HL-60 (cell line): ENCODE measurements around the gene MOBP.

Experiments used
- CTCF ChIP-seq: IDR thresholded peaks from one replicate; pipeline ENCODE4 v1.5.1; 2011; ENCODE audit warnings: low read length, control low read depth, inconsistent platforms; ENCODE audit not compliant: insufficient read depth
- SPI1 ChIP-seq: IDR thresholded peaks from 2 replicates; pipeline ENCODE4 v1.6.1; 2012; ENCODE audit warnings: low read depth, mild to moderate bottlenecking, borderline replicate concordance

DNA sequence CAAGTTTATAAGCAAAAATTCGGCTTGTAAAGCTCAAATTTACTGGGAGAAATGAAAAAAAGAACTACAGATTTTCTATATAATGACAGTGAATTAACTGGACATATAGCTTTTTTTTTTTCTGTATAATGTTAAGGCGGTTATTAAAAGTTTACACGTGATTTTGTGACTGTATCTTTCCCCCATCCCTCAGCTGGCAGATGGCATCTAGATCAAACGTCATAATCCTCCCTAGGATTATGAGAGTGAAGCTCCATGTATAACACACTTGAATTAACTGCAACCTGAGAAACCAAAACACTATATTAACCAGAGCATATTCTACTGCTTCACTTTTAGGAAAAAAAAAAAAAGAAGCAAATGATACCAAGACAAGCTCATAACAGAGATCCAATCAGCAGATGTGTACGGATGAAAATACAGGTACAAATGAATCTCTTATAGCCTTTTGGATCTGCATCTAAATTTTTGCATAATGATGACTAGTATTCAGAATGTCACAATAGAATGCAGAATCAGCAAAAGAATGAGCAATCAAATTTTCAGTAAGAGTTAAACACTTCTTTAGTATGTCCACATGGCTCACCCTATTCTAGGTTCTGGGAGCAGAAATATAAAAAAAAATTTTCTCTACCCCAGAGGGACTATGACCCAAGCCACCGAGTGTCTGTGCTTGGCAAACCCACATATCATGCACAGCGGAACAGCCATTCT is 12.4 kb downstream of the MOBP start:
- TF ChIP-seq CTCF: no peak
- no peak for TF ChIP-seq SPI1
